GM18867 (cell line): ENCODE results near the gene SURF1.

Experiments used
- ATAC-seq: cut with Tn5 transposase; IDR thresholded peaks from one replicate; pipeline ENCODE4 v1.9.1; 2021; ENCODE audit warnings: mild to moderate bottlenecking, moderate library complexity; ENCODE audit not compliant: unreplicated experiment

Gene SURF1

GRCh38 chr9:133366435-133366834 is 10.1 kb upstream of the SURF1 start:
- ATAC-seq = no peak

GRCh38 chr9:133362359-133363044 is 6.2 kb upstream of the SURF1 start:
- ATAC-seq = no peak

GRCh38 chr9:133361507-133362092 is 5.3 kb upstream of the SURF1 start:
- no peak for ATAC-seq

GRCh38 chr9:133360400-133361393 is 4.4 kb upstream of the SURF1 start:
- ATAC-seq = no peak

- no peak for ATAC-seq
Observed at GRCh38 chr9:133359399-133360175, 3.3 kb upstream of the SURF1 start.

GRCh38 chr9:133357656-133358055 is 1.4 kb upstream of the SURF1 start:
- no peak for ATAC-seq

GRCh38 chr9:133355881-133356357 is 368 bp downstream of the SURF1 start:
- peak; percentile 26 for ATAC-seq

- no peak for ATAC-seq
Observed at GRCh38 chr9:133354766-133355165, 1.5 kb downstream of the SURF1 start.

- no peak for ATAC-seq
Observed at GRCh38 chr9:133353548-133353947, 2.7 kb downstream of the SURF1 start.

GRCh38 chr9:133352635-133353340 is 3.5 kb downstream of the SURF1 start:
- no peak for ATAC-seq

- ATAC-seq = no peak
Observed at GRCh38 chr9:133351908-133352634, 4.2 kb downstream of the SURF1 start.

GRCh38 chr9:133351526-133351907 is 4.8 kb downstream of the SURF1 start:
- ATAC-seq = no peak

GRCh38 chr9:133349965-133350616 is 6.2 kb downstream of the SURF1 start:
- no peak for ATAC-seq

GRCh38 chr9:133348718-133349573 is 7.3 kb downstream of the SURF1 start:
- no peak for ATAC-seq

- ATAC-seq = peak; percentile 71
Observed at GRCh38 chr9:133347985-133348717, 8.1 kb downstream of the SURF1 start, which contains the start of the genes MED22 and RPL7A. MED22 (minus strand) TSS chr9:133348131; CDS start chr9:133346662, 1,469 bp downstream. RPL7A (plus strand) TSS chr9:133348218; CDS start chr9:133348244, 26 bp downstream.

GRCh38 chr9:133347515-133347984 is 8.7 kb downstream of the SURF1 start:
- ATAC-seq = peak; percentile 37
